Activated T-helper 9 cell treated with anti-CD3 and anti-CD28 coated beads, Interleukin-2, amount 50 U/mL, for 16 hours (primary cell): ENCODE data around the gene XYLT1.

Source experiments
- DNase-seq: peaks from one replicate; pipeline ENCODE4 v3.0.0-alpha.2; 2020; ENCODE audit warnings: low read depth

Gene XYLT1

DNA sequence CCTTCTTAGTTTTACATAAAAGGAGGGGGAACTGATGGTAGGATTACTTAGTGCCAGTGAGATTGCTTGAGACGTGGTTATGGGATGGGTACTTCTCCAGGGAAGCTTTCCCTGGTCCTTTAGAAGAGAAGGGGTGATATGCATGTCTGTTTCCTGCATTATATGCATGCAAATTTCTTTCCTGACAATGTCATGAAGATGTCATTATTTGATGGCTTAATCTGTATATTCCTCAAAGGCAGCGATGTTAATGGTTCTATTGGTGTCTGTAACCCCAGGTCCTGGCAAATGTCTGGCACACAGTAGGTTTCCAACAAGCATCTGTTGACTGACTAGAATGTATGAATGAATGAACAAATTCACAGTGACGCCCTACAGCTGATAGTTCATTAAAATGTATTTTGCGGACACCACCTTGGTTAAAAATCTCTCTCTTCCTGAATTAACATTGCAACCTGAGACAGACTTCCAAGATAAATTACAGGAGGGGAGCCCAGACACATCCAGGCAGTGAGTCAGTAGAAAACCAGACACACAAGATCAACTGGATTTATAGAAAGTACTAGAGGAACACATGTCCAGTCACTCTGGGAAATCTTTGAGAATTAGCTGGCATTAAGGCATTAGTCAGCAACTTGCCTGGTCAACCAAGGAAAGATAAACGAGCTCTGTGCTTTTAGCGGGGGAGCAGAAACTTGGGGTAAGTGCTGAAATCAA, 293.4 kb downstream of the XYLT1 start:
- no peak for DNase-seq

DNA sequence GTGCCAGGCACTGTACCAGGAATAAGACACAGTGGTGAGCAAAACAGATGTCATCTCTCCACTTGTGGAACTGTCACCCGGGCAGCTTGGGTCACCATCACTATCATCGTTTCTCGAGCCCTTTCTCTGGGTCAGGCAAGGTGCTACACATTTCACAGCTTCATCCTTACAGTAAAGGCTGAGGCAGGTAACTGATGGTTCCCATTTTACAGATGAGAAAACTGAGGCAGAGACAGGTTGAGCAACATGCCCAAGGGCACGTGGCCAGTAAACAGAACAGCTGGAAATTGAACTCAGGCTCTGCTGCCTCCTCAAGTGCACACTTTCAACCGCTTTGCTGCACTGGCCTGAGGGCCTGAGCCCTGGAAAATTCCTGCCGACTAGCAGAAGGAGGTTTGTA, 294.6 kb downstream of the XYLT1 start:
- no peak for DNase-seq

GRCh38 chr16:17173281-17173680, 297.5 kb downstream of the XYLT1 start:
- no peak for DNase-seq

- DNase-seq: no peak
These were observed 299.3 kb downstream of the XYLT1 start for GRCh38 chr16:17171250-17172143.

- DNase-seq: no peak
These were observed 300.3 kb downstream of the XYLT1 start for GRCh38 chr16:17170435-17170834.

DNA sequence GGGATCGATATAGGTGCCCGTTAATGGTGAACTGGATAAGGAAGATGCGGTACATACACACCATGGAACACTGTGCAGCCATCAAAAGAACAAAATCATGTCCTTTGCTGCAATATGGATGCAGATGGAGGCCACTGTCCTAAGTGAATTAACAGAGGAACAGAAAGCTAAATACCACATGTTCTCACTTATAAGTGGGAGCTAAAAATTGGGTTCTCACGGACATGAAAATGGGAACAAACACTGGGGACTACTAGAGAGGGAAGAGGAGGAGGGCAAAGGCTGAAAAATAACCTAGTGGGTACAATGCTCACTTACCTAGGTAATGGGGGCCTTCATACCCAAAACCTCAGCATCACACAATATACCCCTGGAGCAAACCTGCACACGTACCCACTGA, 302.6 kb downstream of the XYLT1 start:
- DNase-seq: no peak

- no peak for DNase-seq
These were observed 304.7 kb downstream of the XYLT1 start for GRCh38 chr16:17166095-17166494.

DNA sequence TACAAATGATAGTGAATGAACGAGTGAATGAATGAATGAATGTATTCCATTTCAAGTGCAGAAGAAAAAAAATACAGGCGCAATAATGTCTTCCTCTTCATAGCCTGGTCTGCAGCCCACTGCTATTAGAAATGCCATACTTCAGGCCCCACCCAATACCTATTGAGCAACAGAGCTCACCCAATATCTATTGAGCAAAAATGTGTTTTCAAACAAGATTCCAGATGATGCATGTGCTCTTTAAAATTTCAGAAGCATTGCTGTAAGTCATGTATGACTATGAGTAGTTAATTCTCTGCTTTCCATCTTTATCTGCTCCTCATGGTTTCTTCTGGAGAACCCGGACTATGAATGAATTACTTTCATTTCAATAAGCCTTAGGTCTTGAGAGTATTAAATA, 308.2 kb downstream of the XYLT1 start:
- no peak for DNase-seq

DNA sequence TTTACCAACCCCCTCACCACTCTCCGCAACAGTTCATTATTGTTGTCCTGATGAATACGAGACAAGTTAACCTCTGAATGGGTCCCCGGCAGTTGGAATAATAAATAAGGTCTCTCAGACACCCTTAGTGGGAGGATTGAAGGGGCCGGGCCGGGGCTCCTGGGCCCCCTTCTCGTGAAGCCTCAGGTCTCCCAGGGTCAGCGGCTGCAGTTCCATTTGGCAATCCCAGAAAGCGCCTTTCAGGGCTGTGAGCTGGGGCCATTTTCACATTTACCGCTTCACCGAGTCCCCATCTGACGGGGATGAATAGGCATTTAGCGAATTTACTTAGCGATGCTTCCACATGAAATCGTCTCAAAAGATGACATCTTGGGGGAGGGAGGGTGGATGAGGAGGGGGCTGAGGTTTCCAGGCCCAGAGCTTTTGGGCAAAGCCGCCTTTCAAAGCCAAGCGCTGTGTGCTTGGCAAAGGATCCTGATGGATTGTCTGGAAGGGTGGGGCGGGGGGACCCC, 309.8 kb downstream of the XYLT1 start:
- no peak for DNase-seq

- no peak for DNase-seq
These were observed 310.4 kb downstream of the XYLT1 start for GRCh38 chr16:17160285-17160853.

- no peak for DNase-seq
These were observed 311.1 kb downstream of the XYLT1 start for GRCh38 chr16:17159617-17160016.

GRCh38 chr16:17155936-17156335, 314.8 kb downstream of the XYLT1 start:
- no peak for DNase-seq

- no peak for DNase-seq
These were observed 315.3 kb downstream of the XYLT1 start for GRCh38 chr16:17155485-17155884.

DNA sequence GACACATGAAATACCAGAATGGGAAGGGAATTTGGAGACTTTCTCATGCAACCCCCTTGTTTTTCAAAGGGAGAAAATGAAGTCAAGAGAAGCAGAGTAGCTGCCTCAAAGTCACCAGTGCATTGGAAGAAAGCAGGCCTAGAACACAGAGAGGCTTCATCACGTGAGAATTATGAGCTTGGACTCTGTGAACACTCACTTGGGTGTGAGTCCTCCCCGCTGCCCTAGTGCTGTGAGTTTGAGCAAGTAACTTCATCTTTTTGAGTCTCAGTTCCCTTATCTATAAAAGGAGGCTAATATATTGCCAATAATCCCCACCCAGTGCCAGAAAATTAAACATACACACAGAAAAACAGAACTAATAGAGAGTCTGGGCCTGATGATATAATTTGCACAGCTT, 315.8 kb downstream of the XYLT1 start:
- DNase-seq: no peak

GRCh38 chr16:17152311-17152710, 318.4 kb downstream of the XYLT1 start:
- no peak for DNase-seq

DNA sequence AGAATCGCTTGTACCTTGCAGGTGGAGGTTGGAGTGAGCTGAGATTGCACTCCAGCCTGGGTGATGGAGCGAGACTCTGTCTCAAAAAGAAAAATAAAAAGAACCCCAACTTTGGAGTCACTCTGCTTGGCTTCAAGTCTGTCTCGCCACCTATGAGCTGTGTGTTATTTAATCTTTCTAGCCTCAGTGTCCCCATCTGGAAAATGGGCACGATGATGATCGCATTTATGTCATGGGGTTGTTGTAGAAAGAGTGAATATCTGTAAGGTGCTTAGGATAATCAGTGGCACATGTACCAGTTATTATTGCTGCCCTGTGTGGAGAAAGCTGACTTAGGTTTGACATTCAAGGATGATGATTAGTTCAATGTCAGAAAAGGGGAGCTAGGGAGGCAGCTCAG, 319.4 kb downstream of the XYLT1 start:
- DNase-seq: no peak

GRCh38 chr16:17149904-17150483, 320.8 kb downstream of the XYLT1 start:
- DNase-seq: no peak

DNA sequence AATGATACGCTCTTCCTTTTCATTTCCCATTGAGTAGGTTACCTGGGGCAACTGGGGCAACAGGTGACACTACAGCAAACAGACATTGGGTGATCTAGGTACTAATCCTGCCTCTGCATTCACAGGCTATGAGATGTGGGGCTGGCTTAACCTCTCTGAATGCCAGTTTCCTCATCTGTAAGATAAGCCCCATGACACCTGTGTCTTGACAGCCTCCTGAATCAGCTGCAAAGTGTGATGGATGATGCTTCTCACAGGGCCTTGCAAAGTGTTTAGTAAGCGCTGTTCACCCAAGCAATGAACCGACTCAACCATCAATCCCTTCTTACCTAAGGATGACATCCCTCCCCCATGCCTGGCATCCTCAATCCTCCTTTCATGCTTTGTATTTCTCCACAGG, 322.8 kb downstream of the XYLT1 start:
- DNase-seq: no peak

GRCh38 chr16:17145029-17145428, 325.7 kb downstream of the XYLT1 start:
- no peak for DNase-seq

DNA sequence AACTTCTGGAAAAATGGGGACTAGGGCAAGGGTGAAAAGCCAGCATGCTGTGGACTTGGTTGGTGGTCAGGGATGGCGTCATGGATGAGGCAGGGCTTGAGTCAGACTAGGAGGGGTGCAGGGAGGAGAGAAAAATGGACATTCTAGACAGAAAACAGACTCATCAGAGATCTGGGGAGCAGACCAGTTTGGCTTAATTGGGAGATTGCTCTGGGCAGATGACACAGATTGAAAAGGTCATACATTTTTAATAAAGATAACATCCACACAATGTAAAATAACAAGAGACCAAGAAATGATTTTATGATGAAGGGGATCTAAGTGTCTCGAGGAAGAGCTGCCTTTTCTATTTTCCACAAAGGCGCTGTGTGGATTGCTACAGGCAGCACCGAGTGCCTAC, 326.3 kb downstream of the XYLT1 start:
- no peak for DNase-seq

GRCh38 chr16:17143546-17144419, 327.0 kb downstream of the XYLT1 start:
- no peak for DNase-seq

- DNase-seq: no peak
These were observed 332.0 kb downstream of the XYLT1 start for GRCh38 chr16:17138801-17139200.
